HG03060 (cell line): ENCODE measurements around the gene ZDHHC14.

Experiments used
- ATAC-seq: cut with Tn5 transposase; IDR thresholded peaks from one replicate; pipeline ENCODE4 v1.9.1; 2021; ENCODE audit warnings: low read depth, moderate number of reproducible peaks; ENCODE audit not compliant: unreplicated experiment

ZDHHC14 gene

GRCh38 chr6:157649311-157650260 lies 268.6 kb downstream of the ZDHHC14 start:
- ATAC-seq, result no peak

- ATAC-seq, result no peak
Observed at GRCh38 chr6:157650261-157650640, 269.3 kb downstream of the ZDHHC14 start.

GRCh38 chr6:157650801-157651200 lies 269.8 kb downstream of the ZDHHC14 start:
- no peak for ATAC-seq

DNA sequence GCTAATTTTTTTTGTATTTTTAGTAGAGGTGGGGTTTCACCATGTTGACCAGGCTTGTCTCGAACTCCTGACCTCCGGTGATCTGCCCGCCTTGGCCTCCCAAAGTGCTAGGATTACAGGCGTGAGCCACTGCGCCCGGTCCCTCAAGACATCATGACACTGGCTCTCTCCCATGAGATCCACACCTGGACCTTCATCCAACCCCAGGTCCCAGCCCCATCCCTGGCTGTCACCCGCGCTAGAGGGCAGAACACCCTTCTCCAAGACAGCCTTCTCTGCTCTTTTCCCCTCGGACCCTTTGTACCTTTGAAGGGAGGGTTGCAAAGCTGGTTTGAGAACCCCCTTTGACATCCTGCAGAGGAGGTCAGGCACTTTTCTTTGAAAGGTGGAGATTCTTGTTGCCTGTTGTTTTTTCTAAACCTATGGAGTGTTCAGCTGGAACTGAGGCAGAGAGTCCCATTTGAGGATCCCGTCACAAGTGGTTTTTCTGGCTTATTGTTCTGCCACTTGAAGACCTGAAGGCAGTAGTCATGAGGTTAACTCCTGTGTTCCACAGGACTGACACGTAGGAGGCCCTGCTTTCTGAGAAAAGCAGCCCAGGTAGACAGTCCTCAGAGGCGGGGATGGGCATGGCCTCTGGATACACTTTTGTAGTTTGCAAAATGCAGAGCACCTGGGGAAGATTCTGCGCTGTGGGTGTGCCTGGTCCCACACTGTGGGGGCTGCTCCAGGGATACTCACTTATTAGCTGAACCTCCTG lies 270.9 kb downstream of the ZDHHC14 start:
- no peak for ATAC-seq

GRCh38 chr6:157652601-157653363 lies 271.8 kb downstream of the ZDHHC14 start:
- no peak for ATAC-seq

DNA sequence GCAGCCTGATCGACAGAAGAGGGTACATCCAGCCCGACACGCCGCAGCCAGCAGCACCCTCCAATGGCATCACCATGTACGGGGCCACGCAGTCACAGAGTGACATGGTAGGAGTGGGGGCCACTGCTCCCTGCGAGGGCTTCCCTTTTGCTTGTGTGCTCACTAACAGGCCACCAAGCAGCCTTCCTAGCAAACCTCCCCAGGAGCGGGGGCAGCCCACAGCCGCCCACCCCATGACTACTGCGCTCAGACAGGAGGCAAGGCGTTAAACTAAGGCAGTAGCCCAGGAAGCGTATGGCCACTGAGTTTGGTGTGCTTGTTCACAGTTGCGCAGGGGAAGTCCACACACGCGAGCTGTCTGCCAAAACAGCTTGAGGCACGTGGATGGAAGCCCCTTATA lies 272.5 kb downstream of the ZDHHC14 start:
- no peak for ATAC-seq

DNA sequence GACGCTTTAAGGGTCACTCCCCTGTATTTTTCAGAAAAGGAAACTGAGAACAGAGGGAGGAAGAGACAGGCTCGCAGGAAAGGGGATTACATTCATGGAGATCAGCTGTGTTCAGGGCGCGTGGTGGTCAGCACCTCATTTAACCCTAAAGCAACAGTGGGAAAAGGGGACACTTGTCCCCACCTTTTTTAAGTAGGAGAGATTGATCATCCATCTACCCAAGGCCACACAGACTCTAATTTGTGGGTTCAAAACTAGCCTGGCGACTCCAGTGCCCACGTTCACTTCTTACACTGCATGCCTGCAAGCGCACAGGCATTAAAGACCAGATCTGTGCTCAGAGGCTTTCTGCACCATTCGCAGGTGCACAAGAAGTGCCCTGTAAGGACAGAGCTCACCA lies 274.1 kb downstream of the ZDHHC14 start:
- ATAC-seq, result no peak

DNA sequence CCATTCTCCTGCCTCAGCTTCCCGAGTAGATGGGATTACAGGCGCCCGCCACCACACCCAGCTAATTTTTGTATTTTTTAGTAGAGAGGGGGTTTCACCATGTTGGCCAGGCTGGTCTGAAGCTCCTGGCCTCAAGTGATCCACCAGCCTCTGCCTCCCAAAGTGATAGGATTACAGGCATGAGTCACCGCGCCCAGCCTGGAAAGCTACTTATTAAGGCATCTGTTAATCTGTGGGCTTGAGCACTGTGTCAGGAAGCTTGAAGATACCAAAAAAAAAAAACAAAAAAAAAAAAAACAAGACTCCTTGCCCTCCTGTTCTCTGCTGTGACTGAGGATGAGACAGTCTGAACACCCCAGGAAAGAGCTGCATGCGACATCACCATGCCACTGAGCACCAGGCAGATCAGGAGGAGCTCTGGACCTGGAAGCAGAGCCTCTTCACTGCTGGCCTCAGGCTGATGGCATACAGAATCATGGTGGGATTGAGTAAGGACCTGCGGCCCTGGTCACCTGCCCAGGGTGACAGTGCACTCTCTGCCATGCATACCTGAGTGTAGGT lies 275.5 kb downstream of the ZDHHC14 start:
- ATAC-seq, result no peak

DNA sequence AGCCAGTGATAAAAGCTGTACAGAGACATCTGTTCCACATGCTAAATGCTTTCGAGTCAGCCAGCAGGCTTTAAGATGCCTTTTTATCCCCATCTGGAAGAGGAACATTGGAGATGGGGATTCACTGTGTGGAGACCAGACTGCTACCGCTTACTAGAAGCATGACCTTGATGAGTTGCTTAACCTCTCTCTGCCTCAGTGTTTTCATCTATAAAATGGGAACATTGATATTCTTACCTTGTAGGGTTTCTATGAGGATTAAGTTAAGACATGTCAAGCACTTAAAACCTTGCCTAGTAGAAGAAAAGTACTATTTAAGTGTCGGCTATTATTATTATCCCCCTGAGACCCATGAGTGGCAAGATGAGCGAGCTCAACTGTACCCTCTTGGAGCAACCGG lies 276.8 kb downstream of the ZDHHC14 start:
- no peak for ATAC-seq

DNA sequence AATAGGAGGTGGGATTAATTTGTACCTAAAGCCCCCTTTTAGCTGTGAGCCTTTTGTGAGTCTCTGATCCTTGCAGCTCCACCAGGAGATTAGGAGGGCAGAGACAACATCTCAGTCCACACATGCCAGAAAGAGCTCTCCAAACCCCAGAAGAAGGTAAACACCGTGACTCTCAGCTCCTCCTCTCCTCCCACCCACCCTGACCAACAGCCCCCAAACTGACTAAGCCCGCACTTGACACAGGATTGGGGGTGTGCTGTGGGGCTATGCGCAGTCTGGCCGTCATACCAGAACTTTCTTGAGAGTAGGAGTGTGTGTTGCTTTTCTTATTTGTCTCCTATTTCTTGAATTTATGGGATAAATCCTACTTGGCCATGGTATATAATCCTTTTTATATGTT lies 277.3 kb downstream of the ZDHHC14 start:
- no peak for ATAC-seq

DNA sequence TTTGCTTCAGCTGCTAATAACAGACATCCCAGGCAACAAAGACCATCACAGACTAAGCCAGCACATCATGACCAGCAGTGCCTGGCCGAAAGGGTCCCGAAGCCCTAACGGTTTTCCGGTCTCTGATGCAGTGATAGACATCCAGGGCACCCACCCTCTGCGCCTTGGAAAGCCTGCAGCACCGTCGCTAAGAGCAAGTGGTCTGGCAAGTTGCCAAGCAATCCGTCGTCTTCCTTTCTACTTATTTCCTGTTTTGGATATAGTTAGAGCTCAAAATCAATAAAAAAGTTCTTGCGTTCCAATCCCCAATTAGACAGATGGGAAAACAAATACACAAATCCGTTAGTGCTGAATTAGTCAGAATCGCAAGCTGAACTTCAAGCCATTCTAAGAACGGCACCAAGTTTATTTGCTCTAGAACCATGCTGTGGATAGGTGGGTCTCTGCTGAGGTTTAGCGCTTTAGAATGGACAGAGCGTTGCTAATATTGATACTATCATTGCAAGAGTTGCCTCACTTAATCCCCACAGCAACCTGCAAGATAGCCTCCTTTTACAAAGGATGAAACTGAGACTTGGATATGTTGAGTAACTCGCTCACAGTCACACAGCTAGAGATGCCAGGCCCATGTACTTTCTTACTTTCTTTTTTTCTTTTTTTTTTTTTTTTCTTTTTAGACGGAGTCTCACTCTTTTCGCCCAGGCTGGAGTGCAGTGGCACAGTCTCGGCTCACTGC lies 278.7 kb downstream of the ZDHHC14 start:
- no peak for ATAC-seq

GRCh38 chr6:157660414-157660813 lies 279.4 kb downstream of the ZDHHC14 start:
- ATAC-seq, result no peak

DNA sequence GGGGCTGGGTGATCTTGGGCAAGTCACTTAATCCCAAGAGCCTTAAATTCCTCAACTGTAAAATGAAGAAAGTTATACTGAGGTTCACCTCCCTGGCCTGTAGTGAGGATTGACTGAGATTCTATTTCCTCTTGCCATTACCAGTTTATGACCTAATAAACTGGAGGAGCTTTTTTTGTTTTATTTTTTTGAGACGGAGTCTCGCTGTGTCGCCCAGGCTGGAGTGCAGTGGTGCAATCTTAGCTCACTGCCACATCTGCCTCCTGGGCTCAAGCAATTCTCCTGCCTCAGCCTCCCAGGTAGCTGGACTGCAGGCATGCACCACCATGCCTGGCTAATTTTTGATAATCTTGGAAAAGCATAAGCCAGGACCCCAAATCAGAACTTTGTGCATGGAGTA lies 280.7 kb downstream of the ZDHHC14 start:
- no peak for ATAC-seq

DNA sequence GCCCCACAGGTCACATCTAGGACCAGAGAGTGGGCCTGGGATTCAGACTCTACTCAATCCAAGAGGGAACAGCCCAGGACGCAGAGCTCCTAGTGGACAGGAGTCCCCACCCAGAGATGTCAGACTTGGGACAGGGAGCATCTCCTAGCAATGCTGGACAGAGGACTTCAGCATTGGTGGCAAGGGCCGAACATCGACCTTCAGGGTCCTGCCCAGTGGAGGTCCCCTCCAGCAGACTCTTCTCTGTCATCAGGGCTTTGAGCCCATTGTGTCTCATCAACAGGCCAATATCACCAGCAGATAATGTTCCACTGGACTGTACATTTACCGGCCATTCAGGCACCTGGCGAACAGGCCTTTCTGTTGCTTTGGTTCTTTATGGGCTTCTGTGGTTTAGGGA lies 282.3 kb downstream of the ZDHHC14 start:
- no peak for ATAC-seq

GRCh38 chr6:157665180-157665579 lies 284.2 kb downstream of the ZDHHC14 start:
- ATAC-seq, result no peak

GRCh38 chr6:157666729-157667128 lies 285.7 kb downstream of the ZDHHC14 start:
- ATAC-seq, result no peak

DNA sequence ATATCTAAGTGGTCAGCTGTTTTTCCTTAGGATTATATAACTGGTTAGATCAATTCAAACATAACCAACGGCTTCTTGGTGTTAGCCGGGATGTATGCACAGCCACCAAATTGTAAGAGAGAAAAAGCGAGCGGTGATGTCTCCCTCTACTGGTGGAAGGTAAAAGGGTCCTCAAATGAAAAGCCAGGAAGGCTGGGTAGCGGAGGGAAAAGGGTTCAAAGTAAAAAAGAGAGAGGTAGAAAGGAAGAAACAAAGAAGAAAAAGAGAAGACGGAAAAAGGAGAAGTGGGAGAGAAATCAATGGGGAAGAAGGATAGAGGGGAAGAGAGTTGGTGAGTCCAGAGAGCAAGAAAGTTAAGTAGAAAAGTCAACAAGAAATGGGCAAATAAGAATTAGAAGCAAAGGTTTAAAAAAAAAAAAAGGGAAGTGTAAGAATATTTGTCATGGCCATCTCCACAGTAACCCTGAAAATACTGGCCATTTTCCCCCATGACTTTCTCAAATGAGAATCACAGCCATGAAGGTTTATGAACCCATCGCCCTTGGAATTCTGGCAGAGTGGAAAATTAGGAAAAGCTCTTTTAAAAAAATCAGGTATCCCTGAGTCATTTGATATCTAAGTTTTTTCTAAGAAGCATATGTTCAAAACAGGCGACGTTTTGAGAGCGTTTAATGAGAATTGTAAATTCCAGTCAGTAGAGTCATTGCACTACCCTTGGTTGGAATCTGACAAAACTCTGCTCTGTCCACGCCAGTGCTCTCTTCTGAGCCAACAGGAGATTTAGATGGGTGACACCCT lies 286.4 kb downstream of the ZDHHC14 start:
- ATAC-seq, result no peak

DNA sequence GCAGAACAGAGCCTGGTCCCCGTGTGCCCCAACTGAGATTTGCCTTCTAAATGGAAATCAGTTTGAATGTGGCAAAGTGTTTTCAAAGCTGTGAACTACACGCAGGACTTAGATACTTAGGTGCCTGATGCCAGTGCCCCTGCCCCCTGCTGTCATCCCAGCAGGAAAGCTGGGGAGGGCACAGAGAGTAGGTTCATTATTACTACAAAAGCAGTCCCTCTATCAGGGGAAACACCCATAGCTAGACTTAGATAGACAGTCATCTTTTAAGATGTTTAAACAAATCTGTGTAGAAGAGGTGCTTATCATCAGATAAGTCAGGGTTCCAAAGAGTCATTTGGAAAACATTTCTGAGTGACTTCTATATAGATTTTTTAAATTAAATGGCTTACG lies 287.0 kb downstream of the ZDHHC14 start:
- no peak for ATAC-seq

DNA sequence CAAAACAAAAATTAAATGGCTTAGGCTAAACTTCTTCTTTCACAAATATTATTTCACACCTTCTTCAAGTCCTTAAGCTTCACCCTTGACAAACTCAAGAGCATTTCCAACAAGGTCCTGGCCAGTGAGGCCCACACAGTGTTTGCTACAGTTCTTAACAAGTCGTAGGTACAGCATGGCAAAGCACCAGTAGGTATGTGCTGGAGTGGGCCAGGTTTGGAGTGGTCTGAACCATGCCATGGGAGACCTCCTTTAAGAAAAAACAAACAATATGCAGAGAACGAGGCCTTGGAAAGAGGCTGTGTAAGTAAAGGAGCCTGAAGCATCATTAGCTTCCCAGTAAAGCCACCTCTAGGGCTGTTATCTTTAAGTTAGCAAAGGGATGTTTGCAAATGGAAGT lies 287.7 kb downstream of the ZDHHC14 start:
- no peak for ATAC-seq
